ENCODE data around the gene LYRM9.

The LYRM9 gene

DNA sequence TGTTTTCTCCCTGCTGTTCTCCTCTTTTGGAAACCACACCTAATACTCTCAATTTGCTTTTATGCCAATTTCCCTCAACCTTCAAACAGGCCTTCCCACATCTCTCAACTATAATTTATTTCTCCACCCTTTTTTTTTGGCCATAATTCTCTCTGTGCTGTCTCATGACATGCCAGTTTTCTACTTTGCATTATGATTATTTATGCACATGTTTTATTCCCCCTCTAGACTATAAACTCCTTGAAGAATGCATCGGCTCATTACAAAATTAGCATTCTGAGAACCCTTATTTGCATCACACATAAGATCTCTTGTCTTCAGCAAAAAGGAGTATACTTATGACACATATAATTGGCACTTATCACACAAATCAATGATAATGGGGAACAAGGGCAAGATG lies 10.9 kb upstream of the LYRM9 start:
- Histone ChIP-seq H3K9me3 (ENCODE audit: low read depth, low read length) (no peaks in the 10 kb centered on the region), H3K9ac (ENCODE audit: insufficient read length) (no peak overlapping the region), H3K27ac (no peak overlapping the region), H3K36me3 (ENCODE audit: insufficient read depth, low read length) (no peaks in the 10 kb centered on the region), H3K4me3 (no peak overlapping the region)
- no peak for DNase-seq (ENCODE audit: low read depth, low spot score)
- no peak for TF ChIP-seq POLR2AphosphoS5 (IDR thresholded peaks at IDR 0.05; ENCODE audit: borderline replicate concordance, low read depth, low read length)
- no peak for TF ChIP-seq EZH2 (IDR thresholded peaks at IDR 0.05)
- no peak for TF ChIP-seq FOXP2 (optimal IDR thresholded peaks at IDR 0.05; ENCODE audit: control extremely low read depth, extremely low read length, insufficient read depth)

DNA sequence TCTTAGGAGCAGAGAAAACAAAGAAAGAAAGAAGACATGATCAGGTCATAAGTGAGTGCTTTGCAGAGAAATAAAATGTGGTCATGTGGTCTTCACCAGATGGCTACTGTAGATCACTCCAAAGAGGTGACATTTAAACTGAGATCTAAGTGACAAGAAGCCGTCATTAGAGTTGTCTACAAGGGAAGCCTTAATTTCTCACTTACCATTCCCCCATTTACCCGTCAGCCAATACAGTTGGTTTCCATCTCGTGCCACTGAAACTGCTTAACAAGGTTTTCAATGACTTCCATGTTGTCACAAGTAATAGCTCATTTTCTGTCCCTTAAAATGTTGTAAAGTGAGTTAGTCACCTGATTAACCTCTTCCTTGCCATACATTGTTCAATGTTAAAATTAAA lies 6.4 kb upstream of the LYRM9 start:
- no peaks in the 10 kb centered on the region for H3K9me3 ChIP-seq (ENCODE audit: low read depth, low read length)
- no peak overlapping the region for H3K9ac ChIP-seq (ENCODE audit: insufficient read length)
- no peak for TF ChIP-seq POLR2AphosphoS5 (IDR thresholded peaks at IDR 0.05; ENCODE audit: borderline replicate concordance, low read depth, low read length)
- TF ChIP-seq FOXP2 (optimal IDR thresholded peaks at IDR 0.05; ENCODE audit: control extremely low read depth, extremely low read length, insufficient read depth) = no peak
- TF ChIP-seq EZH2 (IDR thresholded peaks at IDR 0.05) = no peak
- DNase-seq (ENCODE audit: low read depth, low spot score) = no peak
- no peak overlapping the region for H3K27ac ChIP-seq
- no peak overlapping the region for H3K4me3 ChIP-seq
- H3K36me3 ChIP-seq (ENCODE audit: insufficient read depth, low read length) = no peaks in the 10 kb centered on the region

DNA sequence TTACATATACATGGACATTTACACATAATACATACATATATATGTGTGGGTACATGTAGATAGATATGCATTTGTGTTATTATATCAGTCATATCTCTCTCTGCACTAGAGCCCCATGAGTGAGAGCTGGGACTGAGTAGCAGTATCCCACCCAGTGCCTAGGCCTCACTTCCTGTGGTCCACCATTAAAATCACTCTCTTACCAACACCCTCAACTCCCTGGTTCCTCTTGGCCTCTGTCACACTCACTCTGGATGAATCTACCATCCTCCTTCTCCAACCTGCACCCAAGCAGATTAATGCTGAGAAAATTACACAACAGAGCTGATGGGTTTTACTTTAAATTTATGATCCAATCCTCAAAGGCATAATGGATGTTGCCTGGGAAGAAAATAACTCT lies 4.9 kb upstream of the LYRM9 start:
- TF ChIP-seq FOXP2 (optimal IDR thresholded peaks at IDR 0.05; ENCODE audit: control extremely low read depth, extremely low read length, insufficient read depth) (no peak), EZH2 (IDR thresholded peaks at IDR 0.05) (no peak), POLR2AphosphoS5 (IDR thresholded peaks at IDR 0.05; ENCODE audit: borderline replicate concordance, low read depth, low read length) (no peak)
- no peak overlapping the region for H3K27ac ChIP-seq
- no peak for DNase-seq (ENCODE audit: low read depth, low spot score)

DNA sequence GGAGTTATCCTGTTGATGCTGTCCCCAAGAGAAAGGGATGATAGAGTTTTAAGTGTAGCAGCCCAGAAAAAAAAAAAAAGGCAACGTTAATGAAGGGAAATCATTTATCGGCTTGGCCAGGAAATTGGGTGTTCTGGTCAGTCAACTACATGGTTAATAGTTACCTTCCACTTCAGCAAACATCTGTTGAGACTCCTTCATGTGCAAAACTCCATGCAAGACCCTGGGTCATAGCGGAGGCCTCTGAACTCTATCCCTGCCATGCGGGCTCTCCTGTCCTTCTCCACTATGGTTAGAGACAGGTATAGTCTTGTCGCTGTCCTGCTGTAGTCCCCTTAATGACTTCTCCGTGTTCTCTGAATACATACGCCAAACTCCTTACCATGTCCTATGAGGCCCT lies 3.5 kb upstream of the LYRM9 start:
- Histone ChIP-seq H3K9me3 (ENCODE audit: low read depth, low read length) (no peaks in the 10 kb centered on the region), H3K9ac (ENCODE audit: insufficient read length) (no peak overlapping the region), H3K4me3 (no peak overlapping the region), H3K36me3 (ENCODE audit: insufficient read depth, low read length) (no peaks in the 10 kb centered on the region), H3K27ac (no peak overlapping the region)
- no peak for TF ChIP-seq FOXP2 (optimal IDR thresholded peaks at IDR 0.05; ENCODE audit: control extremely low read depth, extremely low read length, insufficient read depth)
- no peak for TF ChIP-seq POLR2AphosphoS5 (IDR thresholded peaks at IDR 0.05; ENCODE audit: borderline replicate concordance, low read depth, low read length)
- no peak for TF ChIP-seq EZH2 (IDR thresholded peaks at IDR 0.05)
- DNase-seq (ENCODE audit: low read depth, low spot score) = no peak

More for the DNA sequence above, 4.9 kb upstream of the LYRM9 start:
- Histone ChIP-seq H3K36me3 (ENCODE audit: insufficient read depth, low read length) (no peaks in the 10 kb centered on the region), H3K4me3 (no peak overlapping the region), H3K9me3 (ENCODE audit: low read depth, low read length) (no peaks in the 10 kb centered on the region), H3K9ac (ENCODE audit: insufficient read length) (no peak overlapping the region)

DNA sequence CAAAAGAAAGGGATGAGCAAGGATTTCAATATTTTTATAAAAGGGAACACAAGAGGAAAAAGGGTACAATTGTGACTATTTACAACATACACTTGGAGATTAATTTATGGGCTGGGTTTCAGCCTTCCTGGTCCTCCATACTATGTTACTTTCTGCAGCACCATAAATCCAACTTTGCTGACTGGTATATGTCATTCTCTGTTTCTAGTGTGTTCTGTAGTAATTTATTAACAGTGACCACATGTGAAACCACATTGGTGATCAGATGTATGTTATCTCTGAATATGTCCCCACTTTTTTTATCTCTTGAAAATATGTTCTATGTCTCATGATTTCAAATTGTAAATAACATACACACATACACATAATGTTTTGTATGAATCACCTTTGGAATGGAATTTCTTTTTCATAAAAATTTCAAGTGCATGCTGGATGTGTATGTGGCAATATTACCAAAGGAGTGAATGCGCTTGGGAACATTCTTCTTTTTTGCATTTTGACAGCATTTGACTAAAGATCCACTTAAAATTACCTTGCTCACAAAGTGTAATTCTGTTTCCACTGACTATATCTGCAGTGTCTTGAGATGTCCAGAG lies 2.9 kb upstream of the LYRM9 start:
- Histone ChIP-seq H3K9ac (ENCODE audit: insufficient read length) (no peak overlapping the region), H3K27ac (no peak overlapping the region), H3K36me3 (ENCODE audit: insufficient read depth, low read length) (no peaks in the 10 kb centered on the region), H3K4me3 (no peak overlapping the region), H3K9me3 (ENCODE audit: low read depth, low read length) (no peaks in the 10 kb centered on the region)
- DNase-seq (ENCODE audit: low read depth, low spot score) = no peak
- no peak for TF ChIP-seq POLR2AphosphoS5 (IDR thresholded peaks at IDR 0.05; ENCODE audit: borderline replicate concordance, low read depth, low read length)
- no peak for TF ChIP-seq FOXP2 (optimal IDR thresholded peaks at IDR 0.05; ENCODE audit: control extremely low read depth, extremely low read length, insufficient read depth)
- TF ChIP-seq EZH2 (IDR thresholded peaks at IDR 0.05) = no peak

DNA sequence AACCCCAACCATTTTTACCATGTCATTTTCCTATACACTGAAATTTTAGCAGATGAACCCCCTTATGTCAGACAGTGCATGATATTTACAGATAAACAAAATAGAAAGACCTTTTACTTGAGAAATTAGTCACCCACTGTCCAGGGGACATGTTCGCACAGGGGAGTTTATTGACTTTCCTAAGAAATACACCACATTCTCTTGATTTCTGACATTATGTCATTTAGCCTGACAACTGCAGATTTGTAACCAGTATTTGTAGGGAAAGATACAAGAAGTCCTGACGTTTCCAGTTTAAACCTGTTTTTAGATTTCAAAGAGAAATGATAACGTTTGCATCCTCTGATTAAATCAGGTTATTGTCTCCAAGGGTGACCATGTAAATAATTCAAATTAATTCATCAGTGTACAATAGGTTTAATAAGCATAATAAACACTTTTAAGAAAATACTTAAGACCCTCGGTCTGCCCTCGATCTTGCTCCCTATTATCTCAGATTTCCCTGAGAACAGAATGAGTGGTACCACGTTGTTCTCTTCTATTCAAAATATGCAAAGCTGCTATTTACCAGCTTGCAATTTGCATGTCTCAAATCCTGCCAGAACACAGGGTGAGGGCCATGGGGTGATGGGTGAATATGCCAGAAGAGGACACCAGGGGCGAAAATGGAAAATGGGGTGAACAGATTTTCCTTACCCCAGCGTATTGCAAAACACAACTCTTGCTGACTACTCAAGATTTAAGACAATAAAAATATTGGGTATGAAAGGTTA lies 2.1 kb upstream of the LYRM9 start:
- Histone ChIP-seq H3K27ac (no peak overlapping the region), H3K9ac (ENCODE audit: insufficient read length) (no peak overlapping the region), H3K9me3 (ENCODE audit: low read depth, low read length) (no peaks in the 10 kb centered on the region), H3K36me3 (ENCODE audit: insufficient read depth, low read length) (no peaks in the 10 kb centered on the region), H3K4me3 (no peak overlapping the region)
- DNase-seq (ENCODE audit: low read depth, low spot score) = no peak
- TF ChIP-seq FOXP2 (optimal IDR thresholded peaks at IDR 0.05; ENCODE audit: control extremely low read depth, extremely low read length, insufficient read depth) = no peak
- no peak for TF ChIP-seq EZH2 (IDR thresholded peaks at IDR 0.05)
- no peak for TF ChIP-seq POLR2AphosphoS5 (IDR thresholded peaks at IDR 0.05; ENCODE audit: borderline replicate concordance, low read depth, low read length)

DNA sequence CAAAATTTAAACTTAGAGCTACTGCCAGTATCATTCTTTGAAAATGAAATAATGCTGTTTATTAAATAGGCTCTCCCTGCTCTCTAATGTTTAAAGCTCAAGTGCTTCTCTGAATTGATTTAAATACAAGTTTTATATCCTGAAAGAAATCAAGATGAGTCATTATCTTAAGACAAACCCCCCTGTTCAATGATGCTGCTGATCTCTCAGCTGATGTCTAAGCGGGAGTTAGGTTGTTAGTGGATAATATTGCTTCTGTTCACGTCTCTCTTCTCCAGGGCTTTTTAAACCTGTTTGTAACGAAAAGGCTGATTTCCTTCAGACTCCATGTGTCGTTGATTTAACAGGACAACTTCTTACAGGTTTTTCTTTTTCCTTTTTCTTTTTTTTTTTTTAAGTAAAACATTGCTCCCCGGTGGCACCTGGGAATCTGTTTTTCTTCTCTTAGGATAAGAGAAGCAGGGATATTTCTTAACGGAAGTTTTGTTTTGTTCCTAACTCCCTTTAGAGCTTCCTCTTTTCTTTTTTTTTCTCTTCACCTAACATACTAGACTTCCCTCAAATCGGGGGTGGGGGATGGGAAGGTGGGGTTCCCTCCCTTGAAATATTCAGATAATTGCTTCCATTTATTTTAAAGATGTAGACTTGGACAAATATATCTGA lies 807 bp upstream of the LYRM9 start:
- Histone ChIP-seq H3K4me3 (peak overlapping the region; percentile 85), H3K9ac (ENCODE audit: insufficient read length) (no peak overlapping the region), H3K36me3 (ENCODE audit: insufficient read depth, low read length) (no peaks in the 10 kb centered on the region), H3K9me3 (ENCODE audit: low read depth, low read length) (no peaks in the 10 kb centered on the region), H3K27ac (no peak overlapping the region)
- TF ChIP-seq FOXP2 (optimal IDR thresholded peaks at IDR 0.05; ENCODE audit: control extremely low read depth, extremely low read length, insufficient read depth) = no peak
- no peak for TF ChIP-seq EZH2 (IDR thresholded peaks at IDR 0.05)
- no peak for TF ChIP-seq POLR2AphosphoS5 (IDR thresholded peaks at IDR 0.05; ENCODE audit: borderline replicate concordance, low read depth, low read length)
- no peak for DNase-seq (ENCODE audit: low read depth, low spot score)

DNA sequence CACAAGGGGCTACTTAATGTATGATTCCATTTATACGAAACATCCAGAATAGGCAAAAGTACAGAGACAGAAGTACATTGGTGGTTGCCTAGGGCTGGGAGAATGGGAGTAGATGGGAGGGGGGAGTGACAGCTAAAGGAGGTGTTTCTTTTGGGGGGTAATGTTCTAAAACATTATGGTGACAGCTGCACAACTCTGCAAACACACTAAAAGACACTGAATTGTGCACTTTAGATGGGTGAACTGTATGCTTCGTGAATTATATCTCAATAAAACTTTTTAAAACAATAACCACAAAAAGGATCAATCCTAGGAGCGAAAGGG lies 661 bp downstream of the LYRM9 start:
- no peak for DNase-seq (ENCODE audit: low read depth, low spot score)
- H3K9me3 ChIP-seq (ENCODE audit: low read depth, low read length) = no peaks in the 10 kb centered on the region
- no peak overlapping the region for H3K27ac ChIP-seq
- peak overlapping the region; percentile 85 for H3K4me3 ChIP-seq
- H3K36me3 ChIP-seq (ENCODE audit: insufficient read depth, low read length) = no peaks in the 10 kb centered on the region
- TF ChIP-seq FOXP2 (optimal IDR thresholded peaks at IDR 0.05; ENCODE audit: control extremely low read depth, extremely low read length, insufficient read depth) (no peak), POLR2AphosphoS5 (IDR thresholded peaks at IDR 0.05; ENCODE audit: borderline replicate concordance, low read depth, low read length) (no peak), EZH2 (IDR thresholded peaks at IDR 0.05) (no peak)
- H3K9ac ChIP-seq (ENCODE audit: insufficient read length) = peak overlapping the region; percentile 76

All from SK-N-MC (cell line).